ENCODE measurements around the gene HEATR5A. TPM values are rescaled to one million over a fixed set of nuclear protein-coding genes. Genes with fewer than 3 reads are reported as not detected.
A peak's percentile ranks its signal among the peaks of the same experiment; 100 is the strongest.
"Not testable (repeated sequence)": the region's sequence is repeated elsewhere in the genome, so short reads cannot be mapped to it uniquely, and the experiment has no call there.

The HEATR5A gene
- total RNA-seq, 1 donor from 2014 or later, result 40.7 TPM

GRCh38 chr14:31255286-31255685 is 165.1 kb downstream of the HEATR5A start:
- Histone ChIP-seq H3K27ac (ENCODE audit: low read depth, low read length) (no peak overlapping the region), H3K9ac (ENCODE audit: low read depth in 1 of 3, low read length in 3 of 3) (no peak overlapping the region), H3K4me3 (ENCODE audit: low read length in 3 of 3) (no peak overlapping the region), H3K36me3 (ENCODE audit: control insufficient read depth in 3 of 3, insufficient read depth in 3 of 3, low read length in 3 of 3) (no peaks in the 10 kb centered on the region), H3K9me3 (ENCODE audit: control insufficient read depth in 3 of 3, low read length in 3 of 3) (no peaks in the 10 kb centered on the region), H3K4me1 (ENCODE audit: control insufficient read depth in 3 of 3, insufficient read depth in 3 of 3, low read length in 3 of 3) (no peaks in the 10 kb centered on the region), H3K27me3 (ENCODE audit: control insufficient read depth in 3 of 3, insufficient read depth in 3 of 3, low read length in 3 of 3) (no peaks in the 10 kb centered on the region)

- Histone ChIP-seq H3K4me3 (ENCODE audit: low read length in 3 of 3) (no peak overlapping the region), H3K36me3 (ENCODE audit: control insufficient read depth in 3 of 3, insufficient read depth in 3 of 3, low read length in 3 of 3) (no peaks in the 10 kb centered on the region), H3K4me1 (ENCODE audit: control insufficient read depth in 3 of 3, insufficient read depth in 3 of 3, low read length in 3 of 3) (no peaks in the 10 kb centered on the region), H3K27ac (ENCODE audit: low read depth, low read length) (no peak overlapping the region), H3K9me3 (ENCODE audit: control insufficient read depth in 3 of 3, low read length in 3 of 3) (no peaks in the 10 kb centered on the region), H3K9ac (ENCODE audit: low read depth in 1 of 3, low read length in 3 of 3) (no peak overlapping the region), H3K27me3 (ENCODE audit: control insufficient read depth in 3 of 3, insufficient read depth in 3 of 3, low read length in 3 of 3) (no peaks in the 10 kb centered on the region)
Measured at GRCh38 chr14:31253746-31254471, 166.4 kb downstream of the HEATR5A start.

- H3K9ac ChIP-seq (ENCODE audit: low read depth in 1 of 3, low read length in 3 of 3), result no peak overlapping the region
- H3K4me1 ChIP-seq (ENCODE audit: control insufficient read depth in 3 of 3, insufficient read depth in 3 of 3, low read length in 3 of 3), result no peaks in the 10 kb centered on the region
- H3K27ac ChIP-seq (ENCODE audit: low read depth, low read length), result no peak overlapping the region
- H3K27me3 ChIP-seq (ENCODE audit: control insufficient read depth in 3 of 3, insufficient read depth in 3 of 3, low read length in 3 of 3), result no peaks in the 10 kb centered on the region
- H3K36me3 ChIP-seq (ENCODE audit: control insufficient read depth in 3 of 3, insufficient read depth in 3 of 3, low read length in 3 of 3), result no peaks in the 10 kb centered on the region
- H3K9me3 ChIP-seq (ENCODE audit: control insufficient read depth in 3 of 3, low read length in 3 of 3), result no peaks in the 10 kb centered on the region
- H3K4me3 ChIP-seq (ENCODE audit: low read length in 3 of 3), result no peak overlapping the region
Measured at GRCh38 chr14:31252865-31253264, 167.5 kb downstream of the HEATR5A start.

- no peaks in the 10 kb centered on the region for H3K36me3 ChIP-seq (ENCODE audit: control insufficient read depth in 3 of 3, insufficient read depth in 3 of 3, low read length in 3 of 3)
- H3K4me3 ChIP-seq (ENCODE audit: low read length in 3 of 3), result no peak overlapping the region
- no peak overlapping the region for H3K27ac ChIP-seq (ENCODE audit: low read depth, low read length)
Measured at GRCh38 chr14:31251028-31251958, 169.1 kb downstream of the HEATR5A start.

GRCh38 chr14:31244626-31245025 is 175.7 kb downstream of the HEATR5A start:
- peaks cover 0 to 3% (median 2%) of the 10 kb centered on the region in 3 donors for H3K4me1 ChIP-seq (ENCODE audit: control insufficient read depth in 3 of 3, insufficient read depth in 3 of 3, low read length in 3 of 3)
- no peaks in the 10 kb centered on the region for H3K27me3 ChIP-seq (ENCODE audit: control insufficient read depth in 3 of 3, insufficient read depth in 3 of 3, low read length in 3 of 3)
- no peaks in the 10 kb centered on the region for H3K36me3 ChIP-seq (ENCODE audit: control insufficient read depth in 3 of 3, insufficient read depth in 3 of 3, low read length in 3 of 3)
- no peak overlapping the region for H3K4me3 ChIP-seq (ENCODE audit: low read length in 3 of 3)
- H3K27ac ChIP-seq (ENCODE audit: low read depth, low read length), result no peak overlapping the region
- no peak overlapping the region for H3K9ac ChIP-seq (ENCODE audit: low read depth in 1 of 3, low read length in 3 of 3)
- no peaks in the 10 kb centered on the region for H3K9me3 ChIP-seq (ENCODE audit: control insufficient read depth in 3 of 3, low read length in 3 of 3)

More at GRCh38 chr14:31251028-31251958, 169.1 kb downstream of the HEATR5A start:
- Histone ChIP-seq H3K9me3 (ENCODE audit: control insufficient read depth in 3 of 3, low read length in 3 of 3) (no peaks in the 10 kb centered on the region), H3K27me3 (ENCODE audit: control insufficient read depth in 3 of 3, insufficient read depth in 3 of 3, low read length in 3 of 3) (no peaks in the 10 kb centered on the region), H3K9ac (ENCODE audit: low read depth in 1 of 3, low read length in 3 of 3) (no peak overlapping the region), H3K4me1 (ENCODE audit: control insufficient read depth in 3 of 3, insufficient read depth in 3 of 3, low read length in 3 of 3) (no peaks in the 10 kb centered on the region)

GRCh38 chr14:31243860-31244259 is 176.5 kb downstream of the HEATR5A start:
- H3K9ac ChIP-seq (ENCODE audit: low read depth in 1 of 3, low read length in 3 of 3), result no peak overlapping the region
- H3K9me3 ChIP-seq (ENCODE audit: control insufficient read depth in 3 of 3, low read length in 3 of 3), result no peaks in the 10 kb centered on the region
- peaks cover 0 to 3% (median 2%) of the 10 kb centered on the region in 3 donors for H3K4me1 ChIP-seq (ENCODE audit: control insufficient read depth in 3 of 3, insufficient read depth in 3 of 3, low read length in 3 of 3)
- H3K36me3 ChIP-seq (ENCODE audit: control insufficient read depth in 3 of 3, insufficient read depth in 3 of 3, low read length in 3 of 3), result no peaks in the 10 kb centered on the region
- H3K27me3 ChIP-seq (ENCODE audit: control insufficient read depth in 3 of 3, insufficient read depth in 3 of 3, low read length in 3 of 3), result no peaks in the 10 kb centered on the region
- no peak overlapping the region for H3K4me3 ChIP-seq (ENCODE audit: low read length in 3 of 3)
- H3K27ac ChIP-seq (ENCODE audit: low read depth, low read length), result no peak overlapping the region

- peak overlapping the region in 1 of 3 donors; percentile 54 for H3K4me3 ChIP-seq (ENCODE audit: low read length in 3 of 3)
- not testable (repeated sequence) for H3K36me3 ChIP-seq (ENCODE audit: control insufficient read depth in 3 of 3, insufficient read depth in 3 of 3, low read length in 3 of 3); H3K27ac ChIP-seq (ENCODE audit: low read depth, low read length); H3K9me3 ChIP-seq (ENCODE audit: control insufficient read depth in 3 of 3, low read length in 3 of 3); H3K4me1 ChIP-seq (ENCODE audit: control insufficient read depth in 3 of 3, insufficient read depth in 3 of 3, low read length in 3 of 3); H3K9ac ChIP-seq (ENCODE audit: low read depth in 1 of 3, low read length in 3 of 3); H3K27me3 ChIP-seq (ENCODE audit: control insufficient read depth in 3 of 3, insufficient read depth in 3 of 3, low read length in 3 of 3)
Measured at GRCh38 chr14:31242161-31242940, 178.0 kb downstream of the HEATR5A start.

Small RNA genes within 50 kb of the gene (small RNA-seq; reads per million reads assigned to genes)
- gene RF00019, result not detected

Other genes with a start within 250 kb of the HEATR5A start
- gene HECTD1, start 212.8 kb downstream of the HEATR5A start, total RNA-seq, result 234 TPM
- gene DTD2, start 37.0 kb upstream of the HEATR5A start, total RNA-seq, result 19.3 TPM
- gene GPR33, start 67.5 kb upstream of the HEATR5A start, total RNA-seq, result not detected
- gene NUBPL, start 140.9 kb upstream of the HEATR5A start, total RNA-seq, result 11.0 TPM

All from skeletal muscle tissue (tissue), 5 donors.